ENCODE data around the gene DNALI1. TPM values are rescaled to one million over a fixed set of nuclear protein-coding genes. Genes with fewer than 3 reads are reported as not detected.
A peak's percentile ranks its signal among the peaks of the same experiment; 100 is the strongest.
"Not testable (repeated sequence)": the region's sequence is repeated elsewhere in the genome, so short reads cannot be mapped to it uniquely, and the experiment has no call there.

Gene DNALI1
- total RNA-seq, 3 donors from 2014 or later = 4.6 to 29.4 (median 20.6) TPM

DNA sequence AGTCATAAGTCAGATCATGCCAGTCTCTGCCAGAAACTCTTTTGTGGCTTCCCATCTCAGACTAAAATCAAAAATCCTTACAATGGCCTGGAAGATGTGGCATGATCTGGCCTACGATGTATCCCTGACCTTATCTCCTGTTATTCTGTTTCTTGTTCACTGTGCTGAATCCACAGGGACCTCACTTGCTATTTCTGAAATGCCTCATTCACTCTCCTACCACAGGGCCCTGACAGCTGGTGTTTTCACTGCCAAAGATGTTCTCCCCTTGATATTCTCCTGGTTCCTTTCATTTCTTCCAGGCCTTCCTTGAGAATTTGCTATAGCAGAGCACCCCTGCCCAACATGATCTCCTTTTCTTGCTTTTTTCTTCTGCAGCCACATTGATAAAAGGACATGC, 1.7 kb downstream of the DNALI1 start:
- Histone ChIP-seq H3K27me3 (no peaks in the 10 kb centered on the region), H3K4me1 (peaks cover 4 to 7% of the 10 kb centered on the region in 2 donors), H3K27ac (no peak overlapping the region), H3K36me3 (no peaks in the 10 kb centered on the region), H3K4me3 (no peak overlapping the region), H3K9me3 (no peaks in the 10 kb centered on the region)
- intact Hi-C loops (cut with DNase I; ENCODE audit: low total_unique reads) = no loop called here
- TF ChIP-seq POLR2A (IDR thresholded peaks at IDR 0.05) = no peak
- no peak for TF ChIP-seq POLR2AphosphoS5 (IDR thresholded peaks at IDR 0.05)
- TF ChIP-seq, protein P1, sequence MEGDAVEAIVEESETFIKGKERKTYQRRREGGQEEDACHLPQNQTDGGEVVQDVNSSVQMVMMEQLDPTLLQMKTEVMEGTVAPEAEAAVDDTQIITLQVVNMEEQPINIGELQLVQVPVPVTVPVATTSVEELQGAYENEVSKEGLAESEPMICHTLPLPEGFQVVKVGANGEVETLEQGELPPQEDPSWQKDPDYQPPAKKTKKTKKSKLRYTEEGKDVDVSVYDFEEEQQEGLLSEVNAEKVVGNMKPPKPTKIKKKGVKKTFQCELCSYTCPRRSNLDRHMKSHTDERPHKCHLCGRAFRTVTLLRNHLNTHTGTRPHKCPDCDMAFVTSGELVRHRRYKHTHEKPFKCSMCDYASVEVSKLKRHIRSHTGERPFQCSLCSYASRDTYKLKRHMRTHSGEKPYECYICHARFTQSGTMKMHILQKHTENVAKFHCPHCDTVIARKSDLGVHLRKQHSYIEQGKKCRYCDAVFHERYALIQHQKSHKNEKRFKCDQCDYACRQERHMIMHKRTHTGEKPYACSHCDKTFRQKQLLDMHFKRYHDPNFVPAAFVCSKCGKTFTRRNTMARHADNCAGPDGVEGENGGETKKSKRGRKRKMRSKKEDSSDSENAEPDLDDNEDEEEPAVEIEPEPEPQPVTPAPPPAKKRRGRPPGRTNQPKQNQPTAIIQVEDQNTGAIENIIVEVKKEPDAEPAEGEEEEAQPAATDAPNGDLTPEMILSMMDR (IDR thresholded peaks at IDR 0.05) = no peak
- DNase-seq (ENCODE audit: low spot score in 2 of 2) = no peak

DNA sequence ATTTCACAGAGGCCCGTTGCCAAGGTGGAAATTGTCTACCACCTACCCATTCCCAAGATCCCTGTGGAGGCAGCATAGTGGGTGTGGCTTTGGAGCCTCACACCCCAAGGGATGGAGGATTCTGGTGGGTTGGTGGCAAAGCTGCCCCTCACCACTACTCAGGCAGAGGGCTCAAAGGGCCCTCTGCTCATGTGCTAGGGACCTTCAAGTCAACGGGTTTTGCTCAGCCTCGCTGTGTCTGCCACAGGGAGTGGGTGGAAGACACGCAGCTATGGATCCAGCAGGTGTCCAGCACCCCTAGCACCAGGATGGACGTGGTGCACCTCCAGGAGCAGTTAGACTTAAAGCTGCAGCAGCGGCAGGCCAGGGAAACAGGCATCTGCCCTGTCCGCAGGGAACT, 2.3 kb downstream of the DNALI1 start:
- intact Hi-C loops (cut with DNase I; ENCODE audit: low total_unique reads) = no loop called here
- DNase-seq (ENCODE audit: low spot score in 2 of 2) = no peak
- Histone ChIP-seq H3K4me1 (peaks cover 4 to 7% of the 10 kb centered on the region in 2 donors), H3K9me3 (no peaks in the 10 kb centered on the region), H3K4me3 (no peak overlapping the region), H3K27ac (no peak overlapping the region), H3K36me3 (no peaks in the 10 kb centered on the region), H3K27me3 (no peaks in the 10 kb centered on the region)
- TF ChIP-seq POLR2A (IDR thresholded peaks at IDR 0.05) = no peak
- TF ChIP-seq POLR2AphosphoS5 (IDR thresholded peaks at IDR 0.05) = no peak
- TF ChIP-seq, protein P1 (IDR thresholded peaks at IDR 0.05) = no peak

DNA sequence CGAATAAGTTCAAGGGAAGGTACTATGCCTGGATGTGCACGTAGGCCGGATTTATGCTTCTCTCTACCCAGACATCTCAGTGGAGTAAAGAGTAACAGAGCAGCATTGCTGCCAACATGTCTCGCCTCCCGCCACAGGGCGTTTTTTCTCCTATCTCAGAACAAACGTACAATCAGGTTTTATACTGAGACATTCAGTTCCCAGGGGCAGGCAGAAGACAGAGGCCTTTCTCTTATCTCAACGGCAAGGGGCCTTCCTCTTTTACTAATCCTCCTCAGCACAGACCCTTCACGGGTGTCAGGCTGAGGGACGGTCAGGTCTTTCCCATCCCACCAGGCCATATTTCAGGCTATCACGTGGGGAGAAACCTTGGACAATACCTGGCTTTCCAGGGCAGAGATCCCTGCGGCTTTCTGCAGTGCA, 3.2 kb downstream of the DNALI1 start:
- not testable (repeated sequence) for DNase-seq (ENCODE audit: low spot score in 2 of 2); H3K36me3 ChIP-seq
- intact Hi-C loops (cut with DNase I; ENCODE audit: low total_unique reads) = loop anchor here (5.0 kb wide), 1 partner anchor 287 kb away; no protein-coding TSS in a partner anchor

DNA sequence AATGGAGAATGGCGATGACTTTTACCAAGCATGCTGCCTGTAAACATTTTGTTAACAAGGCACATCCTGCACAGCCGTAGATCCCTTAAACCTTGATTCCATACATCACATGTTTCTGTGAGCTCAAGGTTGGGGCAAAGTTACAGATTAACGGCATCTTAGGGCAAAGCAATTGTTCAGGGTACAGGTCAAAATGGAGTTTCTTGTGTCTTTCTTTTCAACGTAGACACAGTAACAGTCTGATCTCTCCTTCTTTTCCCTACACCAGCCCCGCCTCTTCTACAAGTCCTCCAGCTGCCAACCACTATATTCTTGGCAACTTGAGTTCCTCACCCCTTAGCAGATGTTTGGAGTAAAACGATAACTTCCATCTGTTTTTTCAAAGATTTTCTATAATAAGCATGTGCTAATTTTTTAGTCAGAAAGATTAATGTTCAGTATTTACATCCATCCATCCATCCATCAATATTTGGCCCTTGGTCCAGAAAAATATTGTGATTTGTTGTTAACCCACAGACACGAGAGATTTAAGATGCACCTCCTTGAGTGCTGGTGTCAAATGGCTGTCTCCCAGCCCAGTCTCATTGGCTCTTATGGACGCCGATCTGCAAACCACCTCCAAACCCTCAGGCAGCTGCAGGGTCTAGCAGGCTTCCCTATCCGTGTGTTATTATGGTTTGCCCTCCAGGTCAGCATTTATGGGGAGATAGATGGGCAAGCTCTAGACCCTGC, 3.8 kb downstream of the DNALI1 start:
- no peak overlapping the region for H3K4me3 ChIP-seq
- no peaks in the 10 kb centered on the region for H3K27me3 ChIP-seq
- DNase-seq (ENCODE audit: low spot score in 2 of 2) = no peak
- peaks cover 6% of the 10 kb centered on the region for H3K36me3 ChIP-seq
- H3K4me1 ChIP-seq = peaks cover 4 to 7% of the 10 kb centered on the region in 2 donors
- H3K27ac ChIP-seq = no peak overlapping the region
- no peak for TF ChIP-seq POLR2AphosphoS5 (IDR thresholded peaks at IDR 0.05)
- TF ChIP-seq, protein P1 (IDR thresholded peaks at IDR 0.05) = no peak
- no peak for TF ChIP-seq POLR2A (IDR thresholded peaks at IDR 0.05)
- no peaks in the 10 kb centered on the region for H3K9me3 ChIP-seq
- intact Hi-C loops (cut with DNase I; ENCODE audit: low total_unique reads) = loop anchor here (5.0 kb wide), 1 partner anchor 287 kb away; no protein-coding TSS in a partner anchor

More for the DNA sequence above, 3.2 kb downstream of the DNALI1 start:
- not testable (repeated sequence) for H3K27me3 ChIP-seq, H3K27ac ChIP-seq, H3K9me3 ChIP-seq, H3K4me3 ChIP-seq, H3K4me1 ChIP-seq

DNA sequence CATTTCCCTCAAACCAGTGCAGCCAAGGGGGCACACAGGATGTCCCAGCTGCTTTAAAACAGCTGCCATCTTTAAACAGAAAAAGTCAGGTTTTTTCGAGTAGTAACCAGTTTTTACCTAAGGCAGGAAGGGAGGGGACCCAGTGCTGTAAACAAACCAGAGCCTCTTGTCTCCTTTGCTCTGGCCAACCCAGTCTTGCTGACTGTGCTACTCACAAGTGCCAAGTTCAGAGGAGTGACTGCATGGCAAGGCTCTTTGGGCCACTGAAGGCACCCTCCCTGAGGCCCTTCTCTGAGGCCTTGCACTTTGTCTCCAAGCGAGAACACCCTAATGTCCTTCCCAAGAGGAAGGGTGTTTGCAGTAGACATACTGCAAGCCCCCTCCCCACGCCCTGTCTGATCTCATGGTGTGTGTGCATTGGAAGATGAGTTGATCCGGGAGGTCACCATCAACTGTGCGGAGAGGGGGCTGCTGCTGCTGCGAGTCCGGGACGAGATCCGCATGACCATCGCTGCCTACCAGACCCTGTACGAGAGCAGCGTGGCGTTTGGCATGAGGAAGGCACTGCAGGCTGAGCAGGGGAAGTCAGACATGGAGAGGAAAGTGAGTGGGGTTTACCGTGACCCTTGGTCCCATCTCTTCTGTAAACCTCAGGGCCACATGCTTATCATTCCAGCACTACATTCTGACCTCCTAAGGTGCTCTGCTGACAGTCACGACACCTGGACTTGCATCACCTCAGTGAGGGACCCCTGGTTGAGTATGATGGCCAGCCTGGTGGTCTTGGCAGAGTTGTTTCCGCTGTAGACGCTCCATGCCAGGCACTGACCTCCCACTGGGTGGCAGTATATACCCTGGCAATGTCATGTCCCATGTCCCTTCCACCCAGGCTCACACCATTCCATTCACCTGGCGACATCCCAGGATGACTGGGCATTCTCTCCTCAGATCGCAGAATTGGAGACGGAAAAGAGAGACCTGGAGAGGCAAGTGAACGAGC, 4.7 kb downstream of the DNALI1 start:
- no peak overlapping the region for H3K27ac ChIP-seq
- no peaks in the 10 kb centered on the region for H3K27me3 ChIP-seq
- no peak for DNase-seq (ENCODE audit: low spot score in 2 of 2)
- no peak for TF ChIP-seq POLR2A (IDR thresholded peaks at IDR 0.05)
- TF ChIP-seq, protein P1 (IDR thresholded peaks at IDR 0.05) = peak; percentile 21 to 40 (median 24)
- intact Hi-C loops (cut with DNase I; ENCODE audit: low total_unique reads) = loop anchor here (5.0 kb wide), 1 partner anchor 286 kb away; no protein-coding TSS in a partner anchor
- H3K9me3 ChIP-seq = no peaks in the 10 kb centered on the region
- no peak overlapping the region for H3K4me3 ChIP-seq
- peaks cover 2 to 3% of the 10 kb centered on the region in 2 donors for H3K4me1 ChIP-seq
- H3K36me3 ChIP-seq = peaks cover 10% of the 10 kb centered on the region
